OCI-LY3 (cell line): Measurements from ENCODE around the gene LGI4.

Source experiments
- CTCF ChIP-seq: fragments of 200-600, 300-600 bp; sonication (generic); IDR thresholded peaks from 2 replicates; pipeline ENCODE4 v1.5.1; 2014; ENCODE audit warnings: antibody characterized with exemption, low read length, low read depth
- EZH2phosphoT487 ChIP-seq: fragments of 200-600 bp; shearing (Covaris generic); IDR thresholded peaks from 2 replicates; pipeline ENCODE4 v1.6.1; 2018; ENCODE audit warnings: antibody characterized with exemption, mixed run types, low read depth

DNA sequence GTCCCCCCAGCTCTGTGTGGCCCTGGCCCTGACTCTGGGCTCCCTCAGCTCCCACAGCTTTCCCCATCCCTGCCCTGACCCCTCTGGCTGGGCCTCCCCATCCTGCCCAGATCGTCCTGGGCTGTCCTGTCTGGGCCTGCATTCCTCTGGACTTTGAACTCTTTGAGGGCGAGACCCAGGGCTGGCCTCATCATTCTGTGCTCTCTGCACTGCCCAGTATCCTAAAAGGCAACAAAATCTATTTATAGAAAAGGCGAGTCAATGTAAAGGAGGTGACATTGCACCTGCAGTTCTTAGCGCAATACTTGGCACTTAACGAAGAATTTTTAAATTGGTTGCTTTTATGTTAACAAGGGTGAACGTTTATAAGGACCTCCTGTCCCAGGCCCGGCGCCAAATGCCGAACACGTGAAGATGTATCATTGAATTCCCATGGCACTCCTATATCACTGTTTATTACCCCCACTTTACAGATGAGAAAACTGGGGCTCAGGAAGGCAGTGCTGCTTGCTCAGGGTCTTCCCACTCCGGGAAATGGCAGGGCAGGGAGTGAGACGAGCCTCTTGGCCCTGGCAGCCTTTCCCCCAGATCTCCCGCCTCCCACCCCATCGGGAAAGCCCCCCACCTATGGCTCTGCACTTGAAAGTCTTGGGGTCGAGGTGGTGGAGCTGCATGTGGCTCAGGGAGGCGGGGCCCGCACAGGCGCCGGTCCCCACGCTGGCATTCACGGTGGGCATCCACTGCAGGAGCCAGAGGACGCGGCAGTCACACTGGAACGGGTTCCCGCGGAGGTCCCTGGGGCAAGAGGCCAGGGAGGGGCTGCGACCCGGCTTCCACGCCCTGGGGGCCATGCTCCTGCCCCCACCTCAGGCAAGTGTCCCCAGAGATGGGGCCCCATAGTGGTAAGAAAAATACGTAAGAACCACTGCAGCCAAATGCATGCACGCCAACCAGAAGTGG, 3.8 kb downstream of the LGI4 start:
- no peak for TF ChIP-seq CTCF
- no peak for TF ChIP-seq EZH2phosphoT487
